Coronary artery (tissue), 2 donors: ENCODE data around the gene KIFAP3.
A peak's percentile ranks its signal among the peaks of the same experiment; 100 is the strongest.
"Not testable (repeated sequence)": the region's sequence is repeated elsewhere in the genome, so short reads cannot be mapped to it uniquely, and the experiment has no call there.

Experiments used
- DNase-seq: peaks from one replicate; pipeline ENCODE4 v3.0.0-alpha.2; 2017; ENCODE audit warnings: low spot score
- H3K27ac ChIP-seq, 2 donors: fragments of 200-600 bp; sonication (generic); one replicate each; pipeline ENCODE4 v1.5.1; 2016 to 2019
- H3K4me3 ChIP-seq: fragments of 200-600 bp; sonication (generic); 2 replicates; pipeline ENCODE4 v1.5.1; 2016; ENCODE audit warnings: mild to moderate bottlenecking, moderate library complexity
- TF ChIP-seq, protein P1 (sequence below): fragments of 200-600 bp; sonication (generic); IDR thresholded peaks from one replicate; pipeline ENCODE4 v1.5.1; 2019; ENCODE audit warnings: antibody characterized with exemption

KIFAP3 gene

DNA sequence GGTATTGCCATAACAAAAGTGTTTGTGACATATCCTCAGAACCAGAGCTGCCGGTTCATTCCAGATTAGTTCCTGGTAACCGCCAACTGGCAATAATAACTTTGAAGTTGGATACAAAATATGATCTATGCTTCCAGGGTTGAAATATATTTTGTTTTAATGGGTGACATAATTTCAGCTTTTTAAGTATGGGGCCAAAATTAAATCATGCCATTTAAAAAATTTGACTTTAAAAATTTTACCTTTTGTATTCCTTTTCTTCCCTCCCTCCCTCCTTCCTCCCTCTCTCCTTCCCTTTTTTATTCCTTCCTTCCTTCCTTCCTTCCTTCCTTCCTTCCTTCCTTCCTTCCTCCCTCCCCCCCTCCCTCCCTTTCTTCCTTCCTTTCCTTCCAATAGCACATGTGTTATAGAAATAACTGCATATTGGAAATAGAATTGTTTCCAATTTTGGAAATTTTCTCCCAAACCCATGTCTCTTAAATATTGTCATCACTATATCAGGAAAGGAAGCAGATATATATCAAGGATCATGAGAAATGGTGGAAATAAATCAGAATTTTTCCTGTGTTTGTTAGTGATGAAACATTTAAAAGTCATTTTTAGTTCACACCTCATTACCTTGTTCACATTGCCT lies 12.0 kb upstream of the KIFAP3 start:
- DNase-seq, result no peak
- no peak overlapping the region for H3K4me3 ChIP-seq
- no peak overlapping the region for H3K27ac ChIP-seq
- TF ChIP-seq, protein P1, sequence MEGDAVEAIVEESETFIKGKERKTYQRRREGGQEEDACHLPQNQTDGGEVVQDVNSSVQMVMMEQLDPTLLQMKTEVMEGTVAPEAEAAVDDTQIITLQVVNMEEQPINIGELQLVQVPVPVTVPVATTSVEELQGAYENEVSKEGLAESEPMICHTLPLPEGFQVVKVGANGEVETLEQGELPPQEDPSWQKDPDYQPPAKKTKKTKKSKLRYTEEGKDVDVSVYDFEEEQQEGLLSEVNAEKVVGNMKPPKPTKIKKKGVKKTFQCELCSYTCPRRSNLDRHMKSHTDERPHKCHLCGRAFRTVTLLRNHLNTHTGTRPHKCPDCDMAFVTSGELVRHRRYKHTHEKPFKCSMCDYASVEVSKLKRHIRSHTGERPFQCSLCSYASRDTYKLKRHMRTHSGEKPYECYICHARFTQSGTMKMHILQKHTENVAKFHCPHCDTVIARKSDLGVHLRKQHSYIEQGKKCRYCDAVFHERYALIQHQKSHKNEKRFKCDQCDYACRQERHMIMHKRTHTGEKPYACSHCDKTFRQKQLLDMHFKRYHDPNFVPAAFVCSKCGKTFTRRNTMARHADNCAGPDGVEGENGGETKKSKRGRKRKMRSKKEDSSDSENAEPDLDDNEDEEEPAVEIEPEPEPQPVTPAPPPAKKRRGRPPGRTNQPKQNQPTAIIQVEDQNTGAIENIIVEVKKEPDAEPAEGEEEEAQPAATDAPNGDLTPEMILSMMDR, result no peak

DNA sequence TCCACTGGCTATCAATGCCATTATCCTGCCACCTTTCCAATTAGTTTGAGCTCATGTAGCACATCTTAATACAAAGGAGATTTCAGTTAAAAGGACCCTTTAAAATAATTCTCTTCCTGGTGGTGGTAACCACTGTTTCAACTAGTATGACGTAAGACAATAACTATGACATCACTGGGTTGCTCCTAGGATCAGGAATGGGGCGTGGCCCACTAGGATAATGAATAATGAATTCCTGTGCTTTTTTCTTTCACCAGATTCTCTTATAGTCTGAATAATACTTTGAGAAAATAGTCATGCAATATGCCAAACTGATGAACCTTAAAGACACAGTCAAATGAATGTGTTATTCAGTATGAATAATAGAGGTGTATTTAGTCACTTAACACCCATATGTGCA lies 10.6 kb upstream of the KIFAP3 start:
- TF ChIP-seq, protein P1, result no peak
- Histone ChIP-seq H3K4me3 (no peak overlapping the region), H3K27ac (no peak overlapping the region)
- no peak for DNase-seq

DNA sequence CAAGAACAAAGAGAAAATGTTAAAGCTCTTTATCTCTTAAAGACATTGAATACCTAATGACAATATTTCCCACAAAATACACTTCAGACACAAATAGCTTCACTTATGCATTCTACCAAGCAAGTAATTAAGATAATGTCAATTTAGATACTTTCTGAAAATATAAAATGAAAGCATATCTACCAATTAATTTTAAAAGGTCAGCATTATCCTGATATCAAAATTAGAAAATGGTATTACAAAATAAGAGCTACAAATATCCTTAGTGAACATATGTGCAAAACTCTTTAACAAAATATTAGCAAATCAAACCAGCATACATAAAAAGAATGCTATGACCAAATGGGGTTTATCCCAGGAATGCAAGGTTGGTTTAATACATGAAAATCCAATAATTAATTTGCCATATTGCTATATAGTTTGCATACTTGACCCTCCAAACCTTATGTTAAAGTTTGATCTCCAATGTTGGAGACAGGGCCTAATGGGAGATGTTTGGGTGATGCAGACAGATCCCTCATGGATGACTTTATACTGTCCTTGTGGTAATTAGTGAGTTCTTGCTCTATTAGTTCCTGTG lies 4.2 kb upstream of the KIFAP3 start:
- no peak overlapping the region for H3K27ac ChIP-seq
- no peak overlapping the region for H3K4me3 ChIP-seq
- DNase-seq, result no peak
- TF ChIP-seq, protein P1, result no peak

DNA sequence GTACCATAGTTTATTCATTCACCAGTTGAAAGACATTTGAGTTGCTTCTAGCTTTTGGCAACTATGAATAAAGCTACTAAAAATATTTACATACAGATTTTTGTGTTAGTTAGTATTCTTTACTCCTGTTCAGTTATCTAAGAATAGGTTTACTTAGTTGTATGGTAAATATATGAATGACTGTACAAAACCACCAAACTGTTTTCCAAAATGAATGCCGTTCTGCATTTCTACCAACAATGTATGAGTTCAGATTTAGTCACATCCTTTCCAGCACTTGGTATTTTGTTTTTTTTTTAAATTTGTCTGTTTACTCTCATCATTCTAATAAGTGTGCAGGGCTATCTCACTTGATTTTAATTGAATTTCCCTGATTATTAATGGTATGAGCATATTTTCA lies 3.4 kb upstream of the KIFAP3 start:
- TF ChIP-seq, protein P1, result no peak
- no peak for DNase-seq
- no peak overlapping the region for H3K27ac ChIP-seq
- H3K4me3 ChIP-seq, result no peak overlapping the region

DNA sequence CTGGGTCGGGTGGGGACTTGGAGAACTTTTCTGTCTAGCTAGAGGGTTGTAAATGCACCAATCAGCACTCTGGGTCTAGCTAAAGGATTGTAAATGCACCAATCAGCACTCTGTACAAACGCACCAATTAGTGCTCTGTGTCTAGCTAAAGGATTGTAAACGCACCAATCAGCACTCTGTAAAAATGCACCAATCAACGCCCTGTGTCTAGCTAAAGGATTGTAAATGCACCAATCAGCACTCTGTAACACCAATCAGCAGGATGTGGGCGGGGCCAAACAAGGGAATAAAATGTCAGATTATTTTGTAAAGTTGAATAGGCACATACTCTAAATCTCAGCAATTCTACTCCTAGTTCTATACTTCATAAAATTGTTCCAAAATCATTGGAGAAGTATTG lies 2.5 kb upstream of the KIFAP3 start:
- H3K27ac ChIP-seq, DNase-seq, H3K4me3 ChIP-seq: not testable (repeated sequence)

DNA sequence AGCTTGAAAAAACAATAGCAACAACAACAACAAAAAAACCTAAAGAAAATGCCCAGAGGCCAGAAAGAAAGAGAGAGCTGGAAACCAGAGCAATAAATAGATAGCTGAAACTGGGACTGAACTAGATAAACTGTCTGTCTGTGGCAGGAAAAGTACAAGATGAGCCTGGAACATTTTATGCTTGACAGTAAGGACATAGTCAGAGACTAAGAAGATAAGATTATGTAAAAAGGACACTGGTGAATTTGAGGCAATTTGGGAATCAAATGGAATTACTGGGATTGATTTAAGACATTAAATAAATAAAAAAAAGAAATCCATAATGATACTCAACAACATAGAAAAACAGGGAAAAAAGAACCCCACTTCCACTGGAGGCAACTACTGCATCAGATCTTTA lies 1.7 kb upstream of the KIFAP3 start:
- TF ChIP-seq, protein P1, result no peak
- no peak overlapping the region for H3K27ac ChIP-seq
- no peak for DNase-seq
- H3K4me3 ChIP-seq, result no peak overlapping the region

DNA sequence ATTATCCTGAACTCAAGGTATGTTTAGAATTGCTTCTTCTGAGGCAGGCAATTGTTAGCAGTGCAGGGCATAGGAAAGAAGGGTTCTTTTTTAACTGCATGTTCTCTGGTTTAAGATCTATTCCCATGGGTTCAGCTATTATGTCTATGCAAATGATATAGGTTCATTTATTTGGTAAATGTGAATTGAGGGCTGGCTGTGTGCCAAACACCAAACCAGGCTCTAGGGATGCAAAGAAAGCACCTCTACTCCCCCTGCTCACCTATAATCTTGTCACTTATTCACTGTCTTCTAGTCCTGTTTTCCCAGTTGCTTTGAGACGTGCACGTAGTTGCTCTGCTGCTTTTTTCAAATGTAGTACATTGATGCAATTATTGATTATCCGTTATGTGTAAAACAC lies 691 bp upstream of the KIFAP3 start:
- TF ChIP-seq, protein P1, result no peak
- no peak for DNase-seq
- Histone ChIP-seq H3K4me3 (peak overlapping the region; percentile 89), H3K27ac (peak overlapping the region; percentile 84 to 91)
